GM23248 (cell line): ENCODE results near the gene NLRP9. TPM values are rescaled to one million over a fixed set of nuclear protein-coding genes. Genes with fewer than 3 reads are reported as not detected.

ENCODE experiments used
- DNase-seq: peaks from one replicate; pipeline ENCODE4 v3.0.0-alpha.2; 2015
- H2AFZ ChIP-seq: fragments of 200-600 bp; sonication (generic); 2 replicates; pipeline ENCODE4 v1.6.1; 2016; ENCODE audit warnings: antibody characterized with exemption
- H3F3A ChIP-seq: fragments of 200-600 bp; sonication (generic); 2 replicates; pipeline ENCODE4 v1.6.1; 2016; ENCODE audit warnings: mild to moderate bottlenecking, antibody characterized with exemption, mixed run types; ENCODE audit not compliant: insufficient read depth
- H3K27ac ChIP-seq: fragments of 200-600 bp; sonication (generic); 2 replicates; pipeline ENCODE4 v1.5.1; 2016; ENCODE audit warnings: mild to moderate bottlenecking
- H3K27me3 ChIP-seq: fragments of 200-600 bp; sonication (generic); replicated peaks from 2 replicates; pipeline ENCODE4 v1.6.1; 2016; ENCODE audit warnings: mild to moderate bottlenecking; ENCODE audit not compliant: insufficient read depth
- H3K36me3 ChIP-seq: fragments of 200-600 bp; sonication (generic); 2 replicates; pipeline ENCODE4 v1.6.1; 2016; ENCODE audit warnings: low read depth, mild to moderate bottlenecking
- H3K4me1 ChIP-seq: fragments of 200-600 bp; sonication (generic); 2 replicates; pipeline ENCODE4 v1.6.1; 2016; ENCODE audit warnings: mild to moderate bottlenecking; ENCODE audit not compliant: insufficient read depth
- H3K4me2 ChIP-seq: fragments of 200-600 bp; sonication (generic); one replicate; pipeline ENCODE4 v1.6.1; 2016; ENCODE audit warnings: mild to moderate bottlenecking; ENCODE audit not compliant: unreplicated experiment
- H3K4me3 ChIP-seq: fragments of 200-600 bp; sonication (generic); 2 replicates; pipeline ENCODE4 v1.5.1; 2016; ENCODE audit warnings: mild to moderate bottlenecking
- H3K79me2 ChIP-seq: fragments of 200-600 bp; sonication (generic); 2 replicates; pipeline ENCODE4 v1.6.1; 2016; ENCODE audit warnings: mild to moderate bottlenecking; ENCODE audit not compliant: insufficient read depth
- H3K9ac ChIP-seq: fragments of 200-600 bp; sonication (generic); 2 replicates; pipeline ENCODE4 v1.6.1; 2016; ENCODE audit warnings: mild to moderate bottlenecking
- H3K9me2 ChIP-seq: fragments of 200-600 bp; sonication (generic); 2 replicates; pipeline ENCODE4 v1.6.1; 2016; ENCODE audit warnings: mixed run types, mild to moderate bottlenecking, moderate library complexity; ENCODE audit not compliant: insufficient read depth
- H3K9me3 ChIP-seq: fragments of 200-600 bp; sonication (generic); one replicate; pipeline ENCODE4 v1.6.1; 2017; ENCODE audit warnings: low read depth
- H4K20me1 ChIP-seq: fragments of 200-600 bp; sonication (generic); 2 replicates; pipeline ENCODE4 v1.6.0; 2016; ENCODE audit not compliant: insufficient read depth
- EZH2 ChIP-seq: fragments of 200-600 bp; sonication (generic); IDR thresholded peaks from 2 replicates; pipeline ENCODE4 v1.6.1; 2018; ENCODE audit warnings: antibody characterized with exemption, mild to moderate bottlenecking; ENCODE audit not compliant: insufficient read depth, poor library complexity, severe bottlenecking
- EZH2phosphoT487 ChIP-seq: fragments of 200-600 bp; sonication (generic); IDR thresholded peaks from 2 replicates; pipeline ENCODE4 v1.6.1; 2018; ENCODE audit warnings: antibody characterized with exemption, moderate library complexity, mild to moderate bottlenecking, low read depth; ENCODE audit not compliant: insufficient read depth
- WGBS, 2 experiments: methylation state at CpG; one replicate each; pipeline ENCODE4 v1.1.6; 2015 to 2017; ENCODE audit warnings: low lambda C conversion rate in 2 of 2, low coverage in 1 of 2; ENCODE audit errors: missing lambda C conversion rate in 2 of 2; 5-methylcytosine and 5-hydroxymethylcytosine counted together
- in situ Hi-C: fragments of 300-500 bp; cut with MboI; formaldehyde crosslinking; loops from 2 replicates; pipeline ENCODE4 v1.15.0; 2020
- polyA plus RNA-seq: library from polyadenylated mRNA; unstranded; fragments of >200 nt; fragmentation: Nextera tagmentation; extraction: Ambion mirVana; gene quantifications from 2 replicates; pipeline ENCODE4 v1.2.1, GENCODE V29; 2016
- total RNA-seq: library from RNA; depleted of rRNA; stranded (reverse); fragments of >200 nt; shearing (Covaris generic); gene quantifications from 2 replicates; pipeline ENCODE4 v1.2.3, GENCODE V29; 2014

Gene NLRP9
- total and polyA plus RNA-seq, 2 experiments from 2014 or later = not detected

GRCh38 chr19:55673465-55673864, 64.7 kb downstream of the NLRP9 start:
- Histone ChIP-seq H3K9ac (no peak overlapping the region), H3K9me2 (no peaks in the 10 kb centered on the region), H3K36me3 (0 out of 2 replicates have a peak, but pooled peaks cover under 1% of the 10 kb centered on the region), H2AFZ (no peak overlapping the region), H3K9me3 (no peaks in the 10 kb centered on the region), H3F3A (peaks cover 34% of the 10 kb centered on the region), H3K4me1 (peaks cover 31% of the 10 kb centered on the region; the same call in 1 of the 2 replicates), H3K27ac (peak overlapping the region; percentile 30; the same call in 1 of the 2 replicates), H4K20me1 (peaks cover 8% of the 10 kb centered on the region; the same call in 1 of the 2 replicates), H3K79me2 (peaks cover 95% of the 10 kb centered on the region), H3K4me2 (no peak overlapping the region), H3K27me3 (no peaks in the 10 kb centered on the region), H3K4me3 (no peak overlapping the region)
- in situ Hi-C loops = loop anchor here (25.0 kb wide), 1 partner anchor 1211 kb away; the partner anchor contains the start of genes CDC42EP5 and LENG9
- DNase-seq = no peak
- 84 to 87% methylated on average over 9 of the region's 9 CpGs for WGBS, 2 experiments
- TF ChIP-seq EZH2phosphoT487 (no peak), EZH2 (no peak)

- in situ Hi-C loops = loop anchor here (25.0 kb wide), 1 partner anchor 1210 kb away; the partner anchor contains the start of genes CDC42EP5 and LENG9
- H3K4me3 ChIP-seq = no peak overlapping the region
- H4K20me1 ChIP-seq = peaks cover 8% of the 10 kb centered on the region; the same call in 1 of the 2 replicates
Measured at GRCh38 chr19:55672418-55672817, 65.8 kb downstream of the NLRP9 start.

DNA sequence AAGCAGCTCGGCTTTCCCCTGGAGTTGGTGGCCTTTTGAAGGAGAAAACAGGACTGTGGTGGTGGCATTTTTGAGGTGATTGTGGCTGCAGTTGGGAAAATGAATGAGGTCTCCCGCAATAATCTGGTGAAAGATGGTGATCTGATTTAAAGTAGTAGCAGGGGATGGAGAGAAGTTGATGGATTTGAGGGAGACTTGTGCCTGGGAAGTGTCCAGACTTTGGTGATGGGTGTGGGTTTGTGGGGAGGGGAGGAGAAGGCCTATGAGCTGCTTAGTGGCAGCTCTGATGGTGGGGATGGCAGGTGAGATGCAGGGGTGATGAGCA, 67.2 kb downstream of the NLRP9 start:
- peaks cover 95% of the 10 kb centered on the region for H3K79me2 ChIP-seq
- H4K20me1 ChIP-seq = peaks cover 8% of the 10 kb centered on the region; the same call in 1 of the 2 replicates
- H3K9me2 ChIP-seq = no peaks in the 10 kb centered on the region
- 68 to 69% methylated on average over 2 of the region's 2 CpGs for WGBS, 2 experiments
- no peak for DNase-seq
- H3K27me3 ChIP-seq = no peaks in the 10 kb centered on the region
- no peaks in the 10 kb centered on the region for H3K36me3 ChIP-seq
- no peak overlapping the region for H3K9ac ChIP-seq
- H3F3A ChIP-seq = peaks cover 34% of the 10 kb centered on the region
- no peak overlapping the region for H3K4me2 ChIP-seq
- no peaks in the 10 kb centered on the region for H3K9me3 ChIP-seq
- H3K27ac ChIP-seq = no peak overlapping the region
- H2AFZ ChIP-seq = no peak overlapping the region
- H3K4me3 ChIP-seq = no peak overlapping the region
- no peak for TF ChIP-seq EZH2
- no peak for TF ChIP-seq EZH2phosphoT487
- in situ Hi-C loops = loop anchor here (25.0 kb wide), 1 partner anchor 1209 kb away; the partner anchor contains the start of genes CDC42EP5 and LENG9
- peaks cover 14% of the 10 kb centered on the region; the same call in 1 of the 2 replicates for H3K4me1 ChIP-seq

More at GRCh38 chr19:55672418-55672817, 65.8 kb downstream of the NLRP9 start:
- no peak overlapping the region for H3K4me2 ChIP-seq
- H3K9me3 ChIP-seq = no peaks in the 10 kb centered on the region
- WGBS, 2 experiments = 74 to 78% methylated on average over 5 of the region's 5 CpGs
- H3K9ac ChIP-seq = 0 out of 2 replicates have a peak overlapping the region, but pooled peaks have one; percentile 11
- peak overlapping the region; percentile 29 for H3K27ac ChIP-seq
- H3K9me2 ChIP-seq = no peaks in the 10 kb centered on the region
- H3K4me1 ChIP-seq = peaks cover 25% of the 10 kb centered on the region; the same call in 1 of the 2 replicates
- H3K36me3 ChIP-seq = no peaks in the 10 kb centered on the region
- H3K27me3 ChIP-seq = no peaks in the 10 kb centered on the region
- no peak overlapping the region for H2AFZ ChIP-seq
- no peak for TF ChIP-seq EZH2phosphoT487
- TF ChIP-seq EZH2 = no peak
- DNase-seq = peak; percentile 32
- H3K79me2 ChIP-seq = peaks cover 95% of the 10 kb centered on the region
- peaks cover 34% of the 10 kb centered on the region for H3F3A ChIP-seq

- no peak for DNase-seq
- H3K36me3 ChIP-seq = no peaks in the 10 kb centered on the region
Measured at GRCh38 chr19:55670280-55671053, 67.7 kb downstream of the NLRP9 start.

More at GRCh38 chr19:55670280-55671053, 67.7 kb downstream of the NLRP9 start:
- no peaks in the 10 kb centered on the region for H3K9me2 ChIP-seq
- no peak for TF ChIP-seq EZH2
- TF ChIP-seq EZH2phosphoT487 = no peak
- no peak overlapping the region for H3K9ac ChIP-seq
- H3K79me2 ChIP-seq = peaks cover 95% of the 10 kb centered on the region
- H3K4me3 ChIP-seq = no peak overlapping the region
- H4K20me1 ChIP-seq = peaks cover 8% of the 10 kb centered on the region; the same call in 1 of the 2 replicates
- no peaks in the 10 kb centered on the region for H3K27me3 ChIP-seq
- in situ Hi-C loops = loop anchor here (25.0 kb wide), 1 partner anchor 1208 kb away; the partner anchor contains the start of genes CDC42EP5 and LENG9
- 84 to 85% methylated on average over 23 of the region's 23 CpGs for WGBS, 2 experiments
- no peak overlapping the region for H2AFZ ChIP-seq
- no peaks in the 10 kb centered on the region for H3K9me3 ChIP-seq
- H3K4me1 ChIP-seq = peaks cover 14% of the 10 kb centered on the region; the same call in 1 of the 2 replicates
- H3K27ac ChIP-seq = no peak overlapping the region
- H3K4me2 ChIP-seq = no peak overlapping the region
- H3F3A ChIP-seq = peaks cover 30% of the 10 kb centered on the region
